HepG2 (cell line): ENCODE data around the gene ARMC8. TPM values are rescaled to one million over a fixed set of nuclear protein-coding genes. Genes with fewer than 3 reads are reported as not detected.

Experiments
- ARNT2 ChIP-seq: sonication (generic); formaldehyde crosslinking; IDR thresholded peaks from 2 replicates; pipeline ENCODE4 v1.8.0; 2022; ENCODE audit warnings: mild to moderate bottlenecking, low read depth, missing genetic modification reagents, moderate library complexity
- BRCA1 ChIP-seq: sonication (generic); formaldehyde crosslinking; IDR thresholded peaks from 2 replicates; pipeline ENCODE4 v1.4.0; 2020; ENCODE audit warnings: missing genetic modification reagents
- CBX1 ChIP-seq: IDR thresholded peaks from one replicate; pipeline ENCODE4 v1.6.1; 2016; ENCODE audit warnings: antibody characterized with exemption, low read depth
- EEA1 ChIP-seq: sonication (generic); formaldehyde crosslinking; IDR thresholded peaks from 2 replicates; pipeline ENCODE4 v1.5.1; 2020; ENCODE audit warnings: mild to moderate bottlenecking, missing genetic modification reagents, borderline replicate concordance
- ESRRA ChIP-seq: sonication (generic); formaldehyde crosslinking; IDR thresholded peaks from 2 replicates; pipeline ENCODE4 v1.5.1; 2020; ENCODE audit warnings: mild to moderate bottlenecking, low read depth, missing genetic modification reagents
- ETV6 ChIP-seq: sonication (generic); formaldehyde crosslinking; conservative IDR thresholded peaks from 2 replicates; pipeline ENCODE4 v1.4.0; 2020; ENCODE audit warnings: missing genetic modification reagents
- HIVEP1 ChIP-seq: sonication (generic); formaldehyde crosslinking; IDR thresholded peaks from 2 replicates; pipeline ENCODE4 v1.4.0; 2020; ENCODE audit warnings: mild to moderate bottlenecking, missing genetic modification reagents
- HMG20A ChIP-seq: IDR thresholded peaks from 2 replicates; pipeline ENCODE4 v1.6.1; 2016; ENCODE audit warnings: borderline replicate concordance
- KDM1A ChIP-seq: IDR thresholded peaks from 2 replicates; pipeline ENCODE4 v1.6.1; 2016; ENCODE audit warnings: missing compliant biosample characterization
- MAFG ChIP-seq: sonication (generic); formaldehyde crosslinking; IDR thresholded peaks from 2 replicates; pipeline ENCODE4 v1.5.1; 2020; ENCODE audit warnings: mild to moderate bottlenecking, missing genetic modification reagents
- MAX ChIP-seq: IDR thresholded peaks from 2 replicates; pipeline ENCODE4 v1.6.1; 2012; ENCODE audit warnings: inconsistent platforms
- MBD4 ChIP-seq: IDR thresholded peaks from 2 replicates; pipeline ENCODE4 v1.6.1; 2012; ENCODE audit warnings: low read length, inconsistent platforms, borderline replicate concordance
- MLXIP ChIP-seq: sonication (generic); formaldehyde crosslinking; IDR thresholded peaks from 2 replicates; pipeline ENCODE4 v1.9.0; 2021; ENCODE audit warnings: missing genetic modification reagents, borderline replicate concordance
- NFYB ChIP-seq: sonication (generic); formaldehyde crosslinking; IDR thresholded peaks from 2 replicates; pipeline ENCODE4 v1.4.0; 2020; ENCODE audit warnings: missing genetic modification reagents
- PHF5A ChIP-seq: IDR thresholded peaks from one replicate; pipeline ENCODE4 v1.6.1; 2018; ENCODE audit warnings: low read depth, missing genetic modification reagents; ENCODE audit not compliant: unreplicated experiment
- RFX1 ChIP-seq: fragments of 450-650 bp; IDR thresholded peaks from 2 replicates; pipeline ENCODE4 v1.6.1; 2017
- TCF12 ChIP-seq, 2 experiments: fragments of 450-650 bp in 1 of 2; sonication (generic) in 1 of 2; formaldehyde crosslinking in 1 of 2; IDR thresholded peaks; 2 replicates each; pipeline versions ENCODE4 v1.6.1 to v1.8.0; 2017 to 2022; ENCODE audit warnings: antibody characterized with exemption in 1 of 2, mild to moderate bottlenecking in 1 of 2, missing genetic modification reagents in 1 of 2, moderate library complexity in 1 of 2
- XRCC5 ChIP-seq: fragments of 200-400 bp; formaldehyde crosslinking; optimal IDR thresholded peaks from 2 replicates; pipeline ENCODE3; 2017; ENCODE audit warnings: mild to moderate bottlenecking, low read length
- ZBTB1 ChIP-seq: sonication (generic); formaldehyde crosslinking; IDR thresholded peaks from 2 replicates; pipeline ENCODE4 v1.4.0; 2020; ENCODE audit warnings: missing genetic modification reagents, borderline replicate concordance
- ZFP1 ChIP-seq: IDR thresholded peaks from 2 replicates; pipeline ENCODE4 v1.6.1; 2016
- ZFP90 ChIP-seq: sonication (generic); formaldehyde crosslinking; IDR thresholded peaks from 2 replicates; pipeline ENCODE4 v1.8.0; 2022; ENCODE audit warnings: missing genetic modification reagents, mild to moderate bottlenecking, inconsistent platforms, borderline replicate concordance
- ZNF263 ChIP-seq: sonication (generic); formaldehyde crosslinking; IDR thresholded peaks from 2 replicates; pipeline ENCODE4 v1.4.0; 2020; ENCODE audit warnings: missing genetic modification reagents
- ZNF333 ChIP-seq: sonication (generic); formaldehyde crosslinking; IDR thresholded peaks from 2 replicates; pipeline ENCODE4 v1.4.0; 2020; ENCODE audit warnings: mild to moderate bottlenecking, missing genetic modification reagents, borderline replicate concordance
- ZNF33B ChIP-seq: sonication (generic); formaldehyde crosslinking; IDR thresholded peaks from 2 replicates; pipeline ENCODE4 v1.5.1; 2020; ENCODE audit warnings: mild to moderate bottlenecking, missing genetic modification reagents
- ZNF383 ChIP-seq: sonication (generic); formaldehyde crosslinking; IDR thresholded peaks from 2 replicates; pipeline ENCODE4 v1.4.0; 2020; ENCODE audit warnings: missing genetic modification reagents, mild to moderate bottlenecking, borderline replicate concordance
- ZNF460 ChIP-seq: sonication (generic); formaldehyde crosslinking; IDR thresholded peaks from 2 replicates; pipeline ENCODE4 v1.5.1; 2020; ENCODE audit warnings: missing genetic modification reagents, mild to moderate bottlenecking, borderline replicate concordance
- ZNF552 ChIP-seq: sonication (generic); formaldehyde crosslinking; IDR thresholded peaks from 2 replicates; pipeline ENCODE4 v1.9.0; 2022; ENCODE audit warnings: missing genetic modification reagents, mild to moderate bottlenecking, borderline replicate concordance
- ZNF607 ChIP-seq: sonication (generic); formaldehyde crosslinking; IDR thresholded peaks from 2 replicates; pipeline ENCODE4 v1.5.1; 2020; ENCODE audit warnings: missing genetic modification reagents, mild to moderate bottlenecking, borderline replicate concordance
- ZNF644 ChIP-seq: IDR thresholded peaks from 2 replicates; pipeline ENCODE4 v1.6.1; 2016; ENCODE audit warnings: low read depth
- ZNF777 ChIP-seq: sonication (generic); formaldehyde crosslinking; IDR thresholded peaks from 2 replicates; pipeline ENCODE4 v1.4.0; 2020; ENCODE audit warnings: missing genetic modification reagents
- ZSCAN9 ChIP-seq: IDR thresholded peaks from 2 replicates; pipeline ENCODE4 v1.6.1; 2016; ENCODE audit warnings: borderline replicate concordance
- polyA plus RNA-seq, 8 experiments: library from polyadenylated mRNA; depleted of rRNA in 3 of 8; stranded (reverse) in 7 of 8; unstranded in 1 of 8; fragments of >200 nt; fragmentation: Illumina TruSeq in 4 of 8; extraction: Trizol in 4 of 8; gene quantifications; 2 replicates each; pipeline versions ENCODE4 v1.2.1 to v1.2.3, GENCODE V29; 2011 to 2016; ENCODE audit warnings: low read depth in 4 of 8, missing spikeins in 1 of 8, mixed read lengths in 1 of 8; ENCODE audit not compliant: insufficient read depth in 1 of 8
- total RNA-seq, 5 experiments: library from RNA; depleted of rRNA; stranded (reverse); fragments of >200 nt; fragmentation: Illumina TruSeq; extraction: Trizol; gene quantifications; 2 replicates each; pipeline ENCODE4 v1.2.3, GENCODE V29; 2016; ENCODE audit warnings: low read depth in 1 of 5

The ARMC8 gene
- total and polyA plus RNA-seq, 2 of the 13 experiments (the other 11 are each of a cell fraction or from before 2014, with no cell fraction given) = 38.9 to 55.3 TPM

GRCh38 chr3:138187296-138188012 is at the start of gene ARMC8 (continued):
- TF ChIP-seq ZNF333 (CRISPR knock-in tag) = no peak
- peak; percentile 12; the same call in 1 of the 2 replicates for TF ChIP-seq ZFP90 (CRISPR knock-in tag)
- TF ChIP-seq ZSCAN9 (CRISPR knock-in tag) = peak; percentile 26; the same call in 1 of the 2 replicates
- no peak for TF ChIP-seq ZBTB1
- peak; percentile 32; the same call in 1 of the 2 replicates for TF ChIP-seq NFYB (CRISPR knock-in tag)
- no peak for TF ChIP-seq KDM1A (CRISPR knock-in tag)
- no peak for TF ChIP-seq ZNF607 (CRISPR knock-in tag)
- TF ChIP-seq ZNF644 (CRISPR knock-in tag) = peak; percentile 47; the same call in 1 of the 2 replicates
- TF ChIP-seq ZNF33B (CRISPR knock-in tag) = no peak; the same call in 1 of the 2 replicates
- peak; percentile 31; the same call in 1 of the 2 replicates for TF ChIP-seq ESRRA (CRISPR knock-in tag)
- peak; percentile 74 for TF ChIP-seq MAX
- no peak for TF ChIP-seq ZFP1
- TF ChIP-seq ZNF460 (CRISPR knock-in tag) = no peak
- TF ChIP-seq MAFG (CRISPR knock-in tag) = no peak
- TF ChIP-seq HMG20A = no peak
- peak; percentile 40; the same call in 1 of the 2 replicates for TF ChIP-seq HIVEP1 (CRISPR knock-in tag)
- TF ChIP-seq EEA1 (CRISPR knock-in tag) = peak; percentile 19; the same call in 1 of the 2 replicates
- peak; percentile 72; the same call in 1 of the 2 replicates for TF ChIP-seq ETV6 (CRISPR knock-in tag)
- TF ChIP-seq CBX1 = no peak
- TF ChIP-seq ZNF263 = 0 out of 2 replicates have a peak, but pooled peaks have one; percentile 11
- TF ChIP-seq TCF12 (IDR thresholded peaks at IDR 0.05) = no peak
- no peak for TF ChIP-seq TCF12 (CRISPR knock-in tag; IDR thresholded peaks at IDR 0.05)
- no peak for TF ChIP-seq ZNF552
- no peak for TF ChIP-seq BRCA1
- no peak for TF ChIP-seq RFX1
- TF ChIP-seq ARNT2 (CRISPR knock-in tag) = peak; percentile 67
- TF ChIP-seq PHF5A = no peak
- TF ChIP-seq MBD4 = no peak
- no peak for TF ChIP-seq MLXIP
- TF ChIP-seq ZNF777 (CRISPR knock-in tag) = peak; percentile 59
- TF ChIP-seq XRCC5 = peak; percentile 89
- TF ChIP-seq ZNF383 = peak; percentile 95; the same call in 1 of the 2 replicates
